ENCODE data around the gene ABCC6. TPM values are rescaled to one million over a fixed set of nuclear protein-coding genes. Genes with fewer than 3 reads are reported as not detected.
"Not testable (repeated sequence)": the region's sequence is repeated elsewhere in the genome, so short reads cannot be mapped to it uniquely, and the experiment has no call there.

The ABCC6 gene
- total RNA-seq, 1 experiment from 2014 or later, result 0.73 TPM

- Histone ChIP-seq H3K4me1 (ENCODE audit: insufficient read depth, low read length) (no peaks in the 10 kb centered on the region), H3K9me3 (ENCODE audit: low read length) (no peaks in the 10 kb centered on the region), H3K9me2 (replicated peaks; ENCODE audit: low read length) (no peaks in the 10 kb centered on the region), H3K79me2 (ENCODE audit: low read length) (no peaks in the 10 kb centered on the region), H3K27me3 (ENCODE audit: low read length) (no peaks in the 10 kb centered on the region), H3K4me2 (ENCODE audit: low read length) (no peak overlapping the region), H3K9ac (ENCODE audit: low read length) (no peak overlapping the region), H3K36me3 (ENCODE audit: low read depth, low read length) (no peaks in the 10 kb centered on the region), H3K4me3 (ENCODE audit: low read length) (no peak overlapping the region), H3K27ac (ENCODE audit: low read length) (no peak overlapping the region), H3F3A (ENCODE audit: low read length, unreplicated experiment) (no peaks in the 10 kb centered on the region), H4K20me1 (ENCODE audit: low read length) (no peaks in the 10 kb centered on the region), H2AFZ (ENCODE audit: low read length) (no peak overlapping the region)
- DNase-seq (no peak), ATAC-seq (no peak)
- no peak for TF ChIP-seq EZH2 (IDR thresholded peaks at IDR 0.05; ENCODE audit: low read length, unreplicated experiment)
- no peak for TF ChIP-seq EZH2phosphoT487 (IDR thresholded peaks at IDR 0.05; ENCODE audit: borderline replicate concordance, low read length)
- TF ChIP-seq CTCF (conservative IDR thresholded peaks at IDR 0.05; ENCODE audit: low read depth, low read length), result no peak
- intact Hi-C loops (cut with micrococcal nuclease), result no loop called here
- CTCF ChIA-PET, result no interaction called here
- POLR2A ChIA-PET (ENCODE audit: unreplicated experiment), result no interaction called here
- no TSS peak for BruUV-seq (replicated peaks)
These were observed 40.4 kb downstream of the ABCC6 start for GRCh38 chr16:16182918-16183317.

DNA sequence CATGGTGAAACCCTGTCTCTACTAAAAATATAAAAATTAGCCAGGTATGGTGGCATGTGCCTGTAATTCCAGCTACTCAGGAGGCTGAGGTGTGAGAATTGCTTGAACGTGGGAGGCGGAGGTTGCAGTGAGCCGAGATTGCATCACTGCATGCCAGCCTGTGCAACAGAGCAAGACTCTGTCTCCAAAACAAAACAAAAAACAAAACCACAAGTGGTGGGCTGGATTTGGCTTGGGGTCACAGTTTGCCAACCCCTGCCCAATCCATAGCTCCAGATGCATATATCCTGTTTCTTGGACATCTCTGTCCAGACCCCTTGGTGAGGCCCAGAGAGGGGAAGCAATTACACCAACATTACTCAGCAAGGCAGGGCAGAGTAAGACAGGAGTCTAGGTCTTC, 41.5 kb downstream of the ABCC6 start:
- ATAC-seq; H3K27ac ChIP-seq (ENCODE audit: low read length); POLR2A ChIA-PET (ENCODE audit: unreplicated experiment); H3K79me2 ChIP-seq (ENCODE audit: low read length); DNase-seq; H4K20me1 ChIP-seq (ENCODE audit: low read length); H3K36me3 ChIP-seq (ENCODE audit: low read depth, low read length); H3K4me1 ChIP-seq (ENCODE audit: insufficient read depth, low read length); H3K9me3 ChIP-seq (ENCODE audit: low read length); H3K9me2 ChIP-seq (replicated peaks; ENCODE audit: low read length); BruUV-seq (replicated peaks); H3F3A ChIP-seq (ENCODE audit: low read length, unreplicated experiment); H2AFZ ChIP-seq (ENCODE audit: low read length); CTCF ChIA-PET; intact Hi-C loops (cut with micrococcal nuclease); H3K9ac ChIP-seq (ENCODE audit: low read length); H3K27me3 ChIP-seq (ENCODE audit: low read length); H3K4me2 ChIP-seq (ENCODE audit: low read length); H3K4me3 ChIP-seq (ENCODE audit: low read length): not testable (repeated sequence)

DNA sequence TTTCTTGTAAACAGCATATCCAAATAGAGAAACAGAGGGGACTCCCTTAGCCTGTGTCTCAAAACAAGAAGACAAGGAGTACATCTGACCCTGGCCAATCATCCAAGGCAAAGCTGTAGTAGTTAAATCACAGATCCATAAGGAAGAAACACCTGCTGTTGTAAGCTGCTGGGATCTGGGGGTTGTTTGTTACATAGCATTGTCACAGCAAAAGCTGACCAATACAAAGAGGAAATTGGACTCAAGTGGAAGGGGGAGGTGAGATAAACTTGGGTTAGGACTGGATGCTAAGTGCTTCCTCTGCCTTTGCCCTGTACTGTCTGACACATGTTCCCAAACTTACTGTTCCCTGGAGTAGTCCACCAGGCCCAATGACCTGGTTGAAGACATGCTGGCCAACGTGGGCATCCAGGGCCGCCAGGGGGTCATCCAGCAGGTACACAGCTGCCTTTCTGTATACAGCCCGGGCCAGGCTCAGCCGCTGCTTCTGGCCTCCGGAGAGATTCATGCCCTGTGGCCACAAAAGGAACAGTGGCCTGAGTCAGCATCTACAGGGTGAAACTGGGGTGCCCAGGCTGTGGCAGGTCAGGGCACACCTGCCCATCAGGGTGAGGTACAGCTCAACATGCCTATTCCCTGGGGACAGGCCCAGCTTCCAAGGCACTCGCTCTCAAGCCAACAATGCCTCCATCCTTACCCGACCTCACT, 44.7 kb downstream of the ABCC6 start:
- Histone ChIP-seq H3K9ac (ENCODE audit: low read length) (no peak overlapping the region), H3K36me3 (ENCODE audit: low read depth, low read length) (no peaks in the 10 kb centered on the region), H3K4me1 (ENCODE audit: insufficient read depth, low read length) (no peaks in the 10 kb centered on the region), H3K27me3 (ENCODE audit: low read length) (no peaks in the 10 kb centered on the region), H3K27ac (ENCODE audit: low read length) (no peak overlapping the region), H3F3A (ENCODE audit: low read length, unreplicated experiment) (no peaks in the 10 kb centered on the region), H3K79me2 (ENCODE audit: low read length) (no peaks in the 10 kb centered on the region), H4K20me1 (ENCODE audit: low read length) (no peaks in the 10 kb centered on the region), H2AFZ (ENCODE audit: low read length) (no peak overlapping the region), H3K4me2 (ENCODE audit: low read length) (no peak overlapping the region), H3K9me2 (replicated peaks; ENCODE audit: low read length) (no peaks in the 10 kb centered on the region), H3K9me3 (ENCODE audit: low read length) (no peaks in the 10 kb centered on the region), H3K4me3 (ENCODE audit: low read length) (no peak overlapping the region)
- BruUV-seq (replicated peaks), result no TSS peak
- ChIA-PET POLR2A (ENCODE audit: unreplicated experiment) (no interaction called here), CTCF (no interaction called here)
- TF ChIP-seq EZH2phosphoT487 (IDR thresholded peaks at IDR 0.05; ENCODE audit: borderline replicate concordance, low read length) (no peak), EZH2 (IDR thresholded peaks at IDR 0.05; ENCODE audit: low read length, unreplicated experiment) (no peak), CTCF (conservative IDR thresholded peaks at IDR 0.05; ENCODE audit: low read depth, low read length) (no peak)
- DNase-seq, result no peak
- intact Hi-C loops (cut with micrococcal nuclease), result no loop called here
- no peak for ATAC-seq

Measured in PC-3 (cell line).